Uterus (tissue), 2 donors: Measurements from ENCODE around the gene PID1.

Experiments used
- CTCF ChIP-seq, 4 experiments: fragments of 200-600 bp in 2 of 4; fragments of 450-650 bp in 2 of 4; sonication (generic) in 2 of 4; IDR thresholded peaks; one replicate each; pipeline ENCODE4 v1.5.1; 2016 to 2019; ENCODE audit warnings: antibody characterized with exemption in 4 of 4, mild to moderate bottlenecking in 2 of 4, moderate library complexity in 1 of 4
- POLR2A ChIP-seq, 2 donors: fragments of 450-650 bp; IDR thresholded peaks; one replicate each; pipeline ENCODE4 v1.6.1; 2016; ENCODE audit warnings: antibody characterized with exemption in 2 of 2, mild to moderate bottlenecking in 1 of 2, moderate library complexity in 1 of 2

- TF ChIP-seq POLR2A (IDR thresholded peaks at IDR 0.05) (no peak), CTCF (IDR thresholded peaks at IDR 0.05) (no peak)
Measured at GRCh38 chr2:229101314-229101713, 169.8 kb downstream of the PID1 start.
